Natural killer cell (primary cell): ENCODE results near the gene SMARCD1. TPM values are rescaled to one million over a fixed set of nuclear protein-coding genes. Genes with fewer than 3 reads are reported as not detected.

Source experiments
- ATAC-seq, 3 donors: fragments of 150-1000 bp in 2 of 3; fragments of 200-7000 bp in 1 of 3; cut with Tn5 transposase; 1 replicate in 1 of 3; 2 replicates in 2 of 3; pipeline ENCODE4 v1.10.0; 2021; ENCODE audit warnings: mild to moderate bottlenecking in 2 of 3, moderate library complexity in 2 of 3
- DNase-seq, 2 donors: peaks; one replicate each; pipeline versions ENCODE4 v3.0.0 to v3.0.0-alpha.2; 2013 to 2021; ENCODE audit warnings: mixed read lengths in 1 of 2
- H3K27ac ChIP-seq: one replicate; pipeline ENCODE4 v1.5.1; 2013; ENCODE audit warnings: mild to moderate bottlenecking, low read length
- H3K27me3 ChIP-seq: one replicate; pipeline ENCODE4 v1.6.1; 2013; ENCODE audit warnings: low read length; ENCODE audit not compliant: control insufficient read depth, insufficient read depth
- H3K36me3 ChIP-seq: one replicate; pipeline ENCODE4 v1.6.1; 2013; ENCODE audit warnings: low read length; ENCODE audit not compliant: control insufficient read depth, insufficient read depth
- H3K4me1 ChIP-seq: one replicate; pipeline ENCODE4 v1.6.1; 2013; ENCODE audit warnings: low read length; ENCODE audit not compliant: control insufficient read depth, insufficient read depth
- H3K4me3 ChIP-seq: one replicate; pipeline ENCODE4 v1.5.1; 2013; ENCODE audit warnings: low read length
- H3K9me3 ChIP-seq: one replicate; pipeline ENCODE4 v1.6.1; 2013; ENCODE audit warnings: low read length; ENCODE audit not compliant: control insufficient read depth, insufficient read depth
- H3K27ac Mint-ChIP-seq, 2 donors: one replicate each; pipeline ENCODE4 v1.8.0; 2022; ENCODE audit warnings: mild to moderate bottlenecking in 2 of 2, mixed read lengths in 2 of 2, moderate library complexity in 1 of 2
- H3K27me3 Mint-ChIP-seq, 2 donors: one replicate each; pipeline ENCODE4 v1.8.0; 2022; ENCODE audit warnings: low read depth in 2 of 2, mixed read lengths in 2 of 2
- H3K36me3 Mint-ChIP-seq: one replicate; pipeline ENCODE4 v1.8.0; 2022; ENCODE audit warnings: mixed read lengths
- H3K4me1 Mint-ChIP-seq, 2 donors: one replicate each; pipeline ENCODE4 v1.8.0; 2022; ENCODE audit warnings: mixed read lengths in 2 of 2
- H3K4me3 Mint-ChIP-seq: one replicate; pipeline ENCODE4 v1.8.0; 2022; ENCODE audit warnings: mild to moderate bottlenecking, moderate library complexity, mixed read lengths
- H3K9me3 Mint-ChIP-seq, 2 donors: one replicate each; pipeline ENCODE4 v1.8.0; 2022; ENCODE audit warnings: mixed read lengths in 2 of 2
- WGBS: methylation state at CpG from one replicate; pipeline ENCODE4 v1.1.7; 2013; ENCODE audit warnings: missing lambda C conversion rate; ENCODE audit not compliant: insufficient coverage; 5-methylcytosine and 5-hydroxymethylcytosine counted together
- intact Hi-C: fragments of 100-400 bp; cut with micrococcal nuclease; formaldehyde crosslinking; loops from one replicate; pipeline ENCODE4 v1.14.2; 2022
- total RNA-seq, 4 donors: library from RNA; stranded (reverse); fragments of 120-200 nt in 1 of 4; gene quantifications; one replicate each; pipeline versions ENCODE4 v1.2.3 to v1.2.4, GENCODE V29; 2013 to 2022
- TF ChIP-seq, protein P1 (sequence below): fragments of 200-600 bp; IDR thresholded peaks from one replicate; pipeline ENCODE4 v1.8.0; 2022; ENCODE audit warnings: antibody characterized with exemption

Gene SMARCD1
- total RNA-seq, 3 donors from 2014 or later (not counting 1 experiment from before 2014, with no cell fraction given), result 81.3 to 97.0 (median 88.6) TPM

GRCh38 chr12:50106907-50107306, 21.8 kb downstream of the SMARCD1 start:
- Mint-ChIP-seq H3K4me1 (peaks cover 5 to 9% of the 10 kb centered on the region in 2 donors), H3K9me3 (no peaks in the 10 kb centered on the region), H3K27me3 (peaks cover 0 to 3% of the 10 kb centered on the region in 2 donors), H3K4me3 (no peak overlapping the region), H3K27ac (no peak overlapping the region), H3K36me3 (no peaks in the 10 kb centered on the region)
- H3K9me3 ChIP-seq, result no peaks in the 10 kb centered on the region
- TF ChIP-seq, protein P1, sequence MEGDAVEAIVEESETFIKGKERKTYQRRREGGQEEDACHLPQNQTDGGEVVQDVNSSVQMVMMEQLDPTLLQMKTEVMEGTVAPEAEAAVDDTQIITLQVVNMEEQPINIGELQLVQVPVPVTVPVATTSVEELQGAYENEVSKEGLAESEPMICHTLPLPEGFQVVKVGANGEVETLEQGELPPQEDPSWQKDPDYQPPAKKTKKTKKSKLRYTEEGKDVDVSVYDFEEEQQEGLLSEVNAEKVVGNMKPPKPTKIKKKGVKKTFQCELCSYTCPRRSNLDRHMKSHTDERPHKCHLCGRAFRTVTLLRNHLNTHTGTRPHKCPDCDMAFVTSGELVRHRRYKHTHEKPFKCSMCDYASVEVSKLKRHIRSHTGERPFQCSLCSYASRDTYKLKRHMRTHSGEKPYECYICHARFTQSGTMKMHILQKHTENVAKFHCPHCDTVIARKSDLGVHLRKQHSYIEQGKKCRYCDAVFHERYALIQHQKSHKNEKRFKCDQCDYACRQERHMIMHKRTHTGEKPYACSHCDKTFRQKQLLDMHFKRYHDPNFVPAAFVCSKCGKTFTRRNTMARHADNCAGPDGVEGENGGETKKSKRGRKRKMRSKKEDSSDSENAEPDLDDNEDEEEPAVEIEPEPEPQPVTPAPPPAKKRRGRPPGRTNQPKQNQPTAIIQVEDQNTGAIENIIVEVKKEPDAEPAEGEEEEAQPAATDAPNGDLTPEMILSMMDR, result no peak
- no peaks in the 10 kb centered on the region for H3K27me3 ChIP-seq
- H3K36me3 ChIP-seq, result no peaks in the 10 kb centered on the region
- H3K4me3 ChIP-seq, result no peak overlapping the region
- intact Hi-C loops, result no loop called here
- peaks cover 14% of the 10 kb centered on the region for H3K4me1 ChIP-seq
- no peak overlapping the region for H3K27ac ChIP-seq
- WGBS, result 69% methylated on average over 3 of the region's 3 CpGs
- ATAC-seq (no peak), DNase-seq (no peak)

- DNase-seq (no peak), ATAC-seq (no peak)
- Histone ChIP-seq H3K9me3 (no peaks in the 10 kb centered on the region), H3K4me1 (peaks cover 14% of the 10 kb centered on the region), H3K36me3 (no peaks in the 10 kb centered on the region), H3K4me3 (no peak overlapping the region), H3K27me3 (no peaks in the 10 kb centered on the region), H3K27ac (no peak overlapping the region)
- Mint-ChIP-seq H3K27ac (no peak overlapping the region), H3K27me3 (peaks cover 0 to 3% of the 10 kb centered on the region in 2 donors), H3K36me3 (no peaks in the 10 kb centered on the region), H3K4me3 (no peak overlapping the region), H3K4me1 (peaks cover 9 to 10% of the 10 kb centered on the region in 2 donors), H3K9me3 (no peaks in the 10 kb centered on the region)
- TF ChIP-seq, protein P1, result no peak
- 93% methylated on average over 14 of the region's 17 CpGs for WGBS
- intact Hi-C loops, result no loop called here
Measured at GRCh38 chr12:50107416-50108268, 22.5 kb downstream of the SMARCD1 start.

GRCh38 chr12:50109319-50109718, 24.2 kb downstream of the SMARCD1 start:
- no peak overlapping the region for H3K4me3 ChIP-seq
- H3K36me3 ChIP-seq, result no peaks in the 10 kb centered on the region
- TF ChIP-seq, protein P1, result no peak
- H3K4me1 ChIP-seq, result peaks cover 31% of the 10 kb centered on the region
- no peak overlapping the region for H3K4me3 Mint-ChIP-seq
- DNase-seq (no peak), ATAC-seq (no peak)
- H3K27me3 ChIP-seq, result no peaks in the 10 kb centered on the region
- H3K36me3 Mint-ChIP-seq, result no peaks in the 10 kb centered on the region
- H3K27me3 Mint-ChIP-seq, result peaks cover 0 to 3% of the 10 kb centered on the region in 2 donors
- no peaks in the 10 kb centered on the region for H3K9me3 Mint-ChIP-seq
- no peaks in the 10 kb centered on the region for H3K9me3 ChIP-seq
- no peak overlapping the region for H3K27ac Mint-ChIP-seq
- WGBS, result 89% methylated on average over 3 of the region's 3 CpGs
- H3K27ac ChIP-seq, result no peak overlapping the region
- peaks cover 16 to 17% of the 10 kb centered on the region in 2 donors for H3K4me1 Mint-ChIP-seq
- intact Hi-C loops, result no loop called here
